Measurements from ENCODE around the gene GPT2. TPM values are rescaled to one million over a fixed set of nuclear protein-coding genes. Genes with fewer than 3 reads are reported as not detected.
A peak's percentile ranks its signal among the peaks of the same experiment; 100 is the strongest.

Gene GPT2
- total RNA-seq, 1 donor from 2014 or later: 93.1 TPM

DNA sequence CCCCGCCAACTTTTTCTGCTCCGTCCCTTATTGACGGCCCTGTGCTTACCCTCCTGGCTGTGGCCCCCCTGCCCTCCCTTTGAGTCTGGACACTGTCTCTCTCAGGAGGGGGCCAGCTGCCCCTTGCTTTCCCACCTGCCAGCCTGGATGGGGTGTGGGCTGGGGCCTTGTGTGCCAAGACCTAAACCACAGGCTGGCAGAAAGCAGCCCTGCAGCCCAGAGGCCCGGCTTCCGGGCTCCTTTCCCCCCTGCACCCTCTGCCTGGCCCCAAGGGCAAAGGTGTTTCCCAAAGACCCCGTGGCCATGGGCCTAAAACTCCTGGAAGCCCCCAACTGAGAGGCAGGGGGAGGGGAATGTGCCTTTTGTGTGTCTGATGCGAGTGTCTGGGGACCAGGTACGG is 17.5 kb downstream of the GPT2 start:
- TF ChIP-seq, protein P1, sequence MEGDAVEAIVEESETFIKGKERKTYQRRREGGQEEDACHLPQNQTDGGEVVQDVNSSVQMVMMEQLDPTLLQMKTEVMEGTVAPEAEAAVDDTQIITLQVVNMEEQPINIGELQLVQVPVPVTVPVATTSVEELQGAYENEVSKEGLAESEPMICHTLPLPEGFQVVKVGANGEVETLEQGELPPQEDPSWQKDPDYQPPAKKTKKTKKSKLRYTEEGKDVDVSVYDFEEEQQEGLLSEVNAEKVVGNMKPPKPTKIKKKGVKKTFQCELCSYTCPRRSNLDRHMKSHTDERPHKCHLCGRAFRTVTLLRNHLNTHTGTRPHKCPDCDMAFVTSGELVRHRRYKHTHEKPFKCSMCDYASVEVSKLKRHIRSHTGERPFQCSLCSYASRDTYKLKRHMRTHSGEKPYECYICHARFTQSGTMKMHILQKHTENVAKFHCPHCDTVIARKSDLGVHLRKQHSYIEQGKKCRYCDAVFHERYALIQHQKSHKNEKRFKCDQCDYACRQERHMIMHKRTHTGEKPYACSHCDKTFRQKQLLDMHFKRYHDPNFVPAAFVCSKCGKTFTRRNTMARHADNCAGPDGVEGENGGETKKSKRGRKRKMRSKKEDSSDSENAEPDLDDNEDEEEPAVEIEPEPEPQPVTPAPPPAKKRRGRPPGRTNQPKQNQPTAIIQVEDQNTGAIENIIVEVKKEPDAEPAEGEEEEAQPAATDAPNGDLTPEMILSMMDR (IDR thresholded peaks at IDR 0.05; ENCODE audit: unreplicated experiment): no peak

DNA sequence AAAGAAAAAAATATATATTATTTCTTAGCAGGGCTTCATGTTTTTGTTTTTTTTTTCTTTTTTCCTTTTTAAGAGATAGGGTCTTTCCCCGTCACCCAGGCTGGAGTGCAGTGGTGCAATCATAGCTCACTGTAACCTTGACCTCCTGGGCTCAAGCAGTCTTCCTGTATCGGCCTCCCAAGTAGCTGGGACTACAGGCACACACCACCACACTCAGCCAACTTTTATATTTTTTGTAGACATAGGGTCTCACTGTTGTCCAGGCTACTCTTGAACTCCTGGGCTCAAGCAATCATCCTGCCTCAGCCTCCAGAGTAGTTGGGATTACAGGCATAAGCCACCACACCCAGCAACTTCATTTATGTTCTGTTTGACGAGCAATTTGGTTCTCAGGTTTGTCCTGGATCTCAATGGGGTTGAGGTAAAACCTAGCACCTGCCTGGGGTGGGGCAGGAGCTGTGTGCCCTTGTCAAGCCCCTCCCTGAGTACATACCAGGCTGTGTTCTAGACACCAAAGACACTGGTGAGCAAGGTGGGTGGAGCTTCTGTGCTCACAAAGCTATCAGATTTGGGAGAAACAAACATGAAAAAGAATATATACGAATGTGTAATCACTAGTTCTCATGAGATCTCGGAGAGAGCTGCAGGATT is 19.2 kb downstream of the GPT2 start:
- no peaks in the 10 kb centered on the region for H3K9me3 Mint-ChIP-seq (ENCODE audit: low read depth)
- no peak overlapping the region for H3K4me3 Mint-ChIP-seq (ENCODE audit: low read depth)
- H3K27ac Mint-ChIP-seq: no peak overlapping the region
- TF ChIP-seq, protein P1 (IDR thresholded peaks at IDR 0.05; ENCODE audit: unreplicated experiment): no peak
- no peaks in the 10 kb centered on the region for H3K27me3 Mint-ChIP-seq
- DNase-seq (ENCODE audit: low spot score, unreplicated experiment): no peak
- H3K4me1 Mint-ChIP-seq (ENCODE audit: low read depth): peaks cover 2% of the 10 kb centered on the region
- peaks cover 36% of the 10 kb centered on the region for H3K36me3 Mint-ChIP-seq (ENCODE audit: insufficient read depth)

More for the DNA sequence above, 17.5 kb downstream of the GPT2 start:
- Mint-ChIP-seq H3K9me3 (ENCODE audit: low read depth) (no peaks in the 10 kb centered on the region), H3K27ac (peak overlapping the region; percentile 19), H3K4me1 (ENCODE audit: low read depth) (peaks cover 5% of the 10 kb centered on the region), H3K4me3 (ENCODE audit: low read depth) (no peak overlapping the region), H3K27me3 (no peaks in the 10 kb centered on the region), H3K36me3 (ENCODE audit: insufficient read depth) (peaks cover 36% of the 10 kb centered on the region)
- no peak for DNase-seq (ENCODE audit: low spot score, unreplicated experiment)

DNA sequence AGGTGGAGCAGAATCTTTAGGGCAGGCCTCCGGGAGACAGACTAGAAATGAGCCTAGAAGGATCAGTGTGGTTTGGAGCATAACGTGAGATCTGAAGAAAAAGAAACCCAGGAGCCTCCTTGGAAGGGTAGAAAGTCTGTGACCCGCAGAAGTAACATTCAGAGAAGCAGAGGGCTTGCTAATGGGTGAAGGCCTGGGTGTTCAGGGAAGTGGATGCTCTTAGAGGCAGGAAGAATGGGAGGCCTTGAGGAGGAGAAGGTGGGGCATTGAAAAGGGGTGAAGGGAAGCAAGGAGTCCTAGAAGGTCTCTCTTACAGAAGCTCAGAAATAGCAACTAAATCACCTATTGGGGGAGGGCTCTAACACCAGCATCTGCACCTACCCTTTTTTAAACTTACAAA is 20.3 kb downstream of the GPT2 start:
- H3K36me3 Mint-ChIP-seq (ENCODE audit: insufficient read depth): peaks cover 38% of the 10 kb centered on the region
- peaks cover 5% of the 10 kb centered on the region for H3K4me1 Mint-ChIP-seq (ENCODE audit: low read depth)

DNA sequence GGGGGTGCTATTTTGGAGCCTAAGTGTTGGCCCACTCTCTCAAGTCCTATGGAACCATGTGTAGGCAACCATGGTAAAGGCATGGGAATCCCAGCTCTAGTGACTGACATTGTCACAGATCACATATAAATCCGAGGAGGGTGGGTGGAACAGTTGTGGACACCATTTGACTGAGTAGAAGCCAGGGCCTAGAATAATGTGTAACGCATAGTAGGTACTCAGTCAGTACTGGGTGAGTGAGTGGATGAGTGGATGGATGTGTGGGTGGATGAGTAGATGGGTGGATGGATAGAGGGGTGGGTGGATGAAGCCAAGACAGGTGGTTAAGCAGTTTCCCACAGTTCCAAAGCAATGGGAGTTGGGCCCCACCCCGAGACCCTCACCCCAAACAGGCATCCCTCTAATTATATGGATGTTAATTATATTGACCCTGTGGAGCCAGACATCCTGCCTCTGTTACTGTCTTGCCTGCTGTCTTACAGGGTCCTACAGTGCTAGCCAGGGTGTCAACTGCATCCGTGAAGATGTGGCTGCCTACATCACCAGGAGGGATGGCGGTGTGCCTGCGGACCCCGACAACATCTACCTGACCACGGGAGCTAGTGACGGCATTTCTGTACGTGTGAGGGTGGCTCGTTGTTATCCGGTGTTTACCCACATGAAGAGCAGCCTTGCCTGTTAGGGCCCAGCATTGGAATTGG is 22.3 kb downstream of the GPT2 start:
- Mint-ChIP-seq H3K36me3 (ENCODE audit: insufficient read depth) (peaks cover 31% of the 10 kb centered on the region), H3K4me1 (ENCODE audit: low read depth) (peaks cover 5% of the 10 kb centered on the region), H3K9me3 (ENCODE audit: low read depth) (no peaks in the 10 kb centered on the region), H3K27me3 (no peaks in the 10 kb centered on the region), H3K4me3 (ENCODE audit: low read depth) (no peak overlapping the region), H3K27ac (peak overlapping the region; percentile 89)
- no peak for DNase-seq (ENCODE audit: low spot score, unreplicated experiment)
- TF ChIP-seq, protein P1 (IDR thresholded peaks at IDR 0.05; ENCODE audit: unreplicated experiment): no peak

More for the DNA sequence above, 20.3 kb downstream of the GPT2 start:
- Mint-ChIP-seq H3K27me3 (no peaks in the 10 kb centered on the region), H3K27ac (no peak overlapping the region), H3K9me3 (ENCODE audit: low read depth) (no peaks in the 10 kb centered on the region), H3K4me3 (ENCODE audit: low read depth) (no peak overlapping the region)
- DNase-seq (ENCODE audit: low spot score, unreplicated experiment): no peak
- TF ChIP-seq, protein P1 (IDR thresholded peaks at IDR 0.05; ENCODE audit: unreplicated experiment): no peak

DNA sequence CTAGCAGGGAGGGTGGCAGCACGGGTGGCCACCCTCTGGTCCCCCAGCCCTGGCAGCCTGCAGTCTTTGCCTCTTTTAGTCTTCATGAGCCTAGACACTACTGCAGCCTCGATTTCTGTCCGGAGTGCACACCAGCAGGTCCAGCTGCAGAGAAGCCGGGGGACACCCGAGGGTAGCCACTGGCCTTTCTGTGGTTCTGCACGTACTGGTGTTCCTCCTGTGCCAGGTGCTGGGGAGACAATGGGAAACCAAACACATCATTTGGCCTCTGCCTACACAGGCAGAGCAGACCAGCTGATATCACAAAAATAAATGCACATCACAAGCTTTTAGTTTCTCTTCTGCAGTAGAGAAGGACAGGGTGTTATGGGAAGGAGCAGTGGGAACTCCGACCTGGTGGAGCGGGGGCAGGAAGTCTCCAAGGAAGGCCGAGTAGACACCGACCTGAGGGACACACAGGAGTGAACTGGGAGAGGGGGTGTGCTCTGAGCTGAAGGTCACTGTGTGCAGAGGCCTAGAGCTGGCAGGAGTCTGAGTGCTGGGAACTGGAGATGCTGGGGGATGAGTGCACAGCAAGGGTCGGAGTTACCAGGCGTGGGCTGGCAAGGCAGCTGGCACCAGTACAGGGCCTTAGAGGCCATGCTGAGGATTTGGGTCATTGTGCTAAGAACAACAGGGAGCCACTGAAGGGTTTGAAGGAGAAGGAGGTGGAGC is 23.1 kb downstream of the GPT2 start:
- Mint-ChIP-seq H3K9me3 (ENCODE audit: low read depth) (no peaks in the 10 kb centered on the region), H3K4me3 (ENCODE audit: low read depth) (no peak overlapping the region), H3K27ac (peak overlapping the region; percentile 15), H3K4me1 (ENCODE audit: low read depth) (peaks cover 5% of the 10 kb centered on the region), H3K27me3 (no peaks in the 10 kb centered on the region), H3K36me3 (ENCODE audit: insufficient read depth) (peaks cover 29% of the 10 kb centered on the region)
- TF ChIP-seq, protein P1 (IDR thresholded peaks at IDR 0.05; ENCODE audit: unreplicated experiment): no peak
- DNase-seq (ENCODE audit: low spot score, unreplicated experiment): no peak
